H1 (cell line): ENCODE measurements around the gene FCN3. TPM values are rescaled to one million over a fixed set of nuclear protein-coding genes. Genes with fewer than 3 reads are reported as not detected.

Experiments
- CBX8 ChIP-seq: fragments of 300-800, 300-1000 bp; sonication (generic); IDR thresholded peaks from 2 replicates; pipeline ENCODE4 v1.7.1; 2016; ENCODE audit warnings: low read depth, low read length, borderline replicate concordance
- CHD1 ChIP-seq: IDR thresholded peaks from 2 replicates; pipeline ENCODE4 v1.6.1; 2012; ENCODE audit warnings: low read depth, low read length, improper control_type of control experiment
- CHD2 ChIP-seq: IDR thresholded peaks from 2 replicates; pipeline ENCODE4 v1.6.1; 2012; ENCODE audit warnings: low read length, improper control_type of control experiment
- GABPA ChIP-seq: IDR thresholded peaks from 2 replicates; pipeline ENCODE4 v1.6.1; 2011; ENCODE audit warnings: mild to moderate bottlenecking, low read length, moderate library complexity, borderline replicate concordance; ENCODE audit not compliant: insufficient read depth
- KDM1A ChIP-seq: fragments of 200-600, 300-600 bp; sonication (generic); IDR thresholded peaks from 2 replicates; pipeline ENCODE4 v1.7.1; 2016; ENCODE audit warnings: mild to moderate bottlenecking, low read length, borderline replicate concordance
- MAFK ChIP-seq: IDR thresholded peaks from 2 replicates; pipeline ENCODE4 v1.6.1; 2012; ENCODE audit warnings: low read depth, mild to moderate bottlenecking, improper control_type of control experiment, low read length
- NRF1 ChIP-seq: IDR thresholded peaks from 2 replicates; pipeline ENCODE4 v1.6.1; 2011; ENCODE audit warnings: mild to moderate bottlenecking, low read depth, low read length, improper control_type of control experiment
- PHF8 ChIP-seq: fragments of 200-600 bp; sonication (generic); conservative IDR thresholded peaks from 2 replicates; pipeline ENCODE4 v1.7.1; 2012; ENCODE audit warnings: low read depth, mild to moderate bottlenecking, inconsistent platforms, low read length, moderate library complexity
- RBBP5 ChIP-seq: IDR thresholded peaks from 2 replicates; pipeline ENCODE4 v1.7.1; 2012; ENCODE audit warnings: low read depth, mild to moderate bottlenecking, inconsistent platforms, low read length, moderate library complexity, borderline replicate concordance
- TAF7 ChIP-seq: optimal IDR thresholded peaks from 2 replicates; pipeline ENCODE3; 2011; ENCODE audit warnings: low read depth, mild to moderate bottlenecking, inconsistent platforms, low read length, moderate library complexity, borderline replicate concordance
- TBP ChIP-seq: IDR thresholded peaks from 2 replicates; pipeline ENCODE4 v1.6.1; 2011; ENCODE audit warnings: low read depth, low read length, improper control_type of control experiment
- polyA plus RNA-seq, 7 experiments: library from polyadenylated mRNA; depleted of rRNA in 3 of 7; stranded (reverse) in 5 of 7; unstranded in 2 of 7; fragments of >200 nt in 5 of 7; fragments of 200-250 nt in 2 of 7; gene quantifications; 1 replicate in 5 of 7; 2 replicates in 1 of 7; 4 replicates in 1 of 7; pipeline versions ENCODE4 v1.2.1 to v1.2.3, GENCODE V29; 2011 to 2013; ENCODE audit warnings: missing spikeins in 2 of 7, mixed read lengths in 2 of 7
- total RNA-seq: library from RNA; stranded (reverse); fragmentation: NEBNext Ultra II Directional; extraction: Animal tissue kit (Norgen Biotek cat#: 25700); gene quantifications from 2 replicates; pipeline ENCODE4 v1.2.1, GENCODE V29; 2021

The FCN3 gene
- total and polyA plus RNA-seq, 2 of the 8 experiments (the other 6 are each of a cell fraction or from before 2014, with no cell fraction given): 0.30 to 0.57 TPM

GRCh38 chr1:27350663-27351540 lies 23.7 kb downstream of the FCN3 start (continued):
- TF ChIP-seq KDM1A (no peak), MAFK (no peak), TAF7 (no peak), RBBP5 (no peak; the same call in 1 of the 2 replicates), PHF8 (peak; percentile 26; the same call in 1 of the 2 replicates), GABPA (no peak), CBX8 (no peak), NRF1 (no peak), CHD2 (no peak), TBP (no peak; the same call in 1 of the 2 replicates), CHD1 (no peak)
